Right cardiac atrium (tissue), 5 donors: ENCODE results near the gene SOX15. TPM values are rescaled to one million over a fixed set of nuclear protein-coding genes. Genes with fewer than 3 reads are reported as not detected.

Source experiments
- ATAC-seq, 2 donors: fragments of 200-7000 bp; cut with Tn5 transposase; one replicate each; pipeline versions ENCODE4 v1.8.0 to v1.9.1; 2020; ENCODE audit warnings: moderate library complexity in 2 of 2, mild to moderate bottlenecking in 1 of 2
- DNase-seq, 3 donors: peaks; one replicate each; pipeline ENCODE4 v3.0.0-alpha.2; 2020
- H3K27ac ChIP-seq: one replicate; pipeline ENCODE4 v1.5.1; 2013; ENCODE audit warnings: mild to moderate bottlenecking, low read length, control low read depth, moderate library complexity
- H3K27me3 ChIP-seq: one replicate; pipeline ENCODE4 v1.6.1; 2013; ENCODE audit not compliant: control insufficient read depth, insufficient read depth
- H3K4me1 ChIP-seq: one replicate; pipeline ENCODE4 v1.6.1; 2013; ENCODE audit warnings: low read length; ENCODE audit not compliant: control insufficient read depth, insufficient read depth
- H3K4me3 ChIP-seq: one replicate; pipeline ENCODE4 v1.5.1; 2013; ENCODE audit warnings: low read length, control low read depth
- H3K9me3 ChIP-seq: one replicate; pipeline ENCODE4 v1.6.1; 2013; ENCODE audit warnings: low read length; ENCODE audit not compliant: control insufficient read depth
- WGBS: extraction: QIAGEN DNeasy Blood & Tissue Kit; methylation state at CpG from one replicate; pipeline ENCODE4 v1.1.7; 2013; 5-methylcytosine and 5-hydroxymethylcytosine counted together
- intact Hi-C, 4 donors: fragments of 100-400 bp; cut with DNase I; formaldehyde crosslinking; loops; one replicate each; pipeline versions ENCODE4 v1.11.0 to v1.14.0; 2022 to 2023
- long read RNA-seq, 4 donors: library from polyadenylated mRNA; unstranded; transcript quantifications; one replicate each; pipeline ENCODE4 v2.0.0, GENCODE V29; 2020 to 2021
- polyA plus RNA-seq: library from polyadenylated mRNA; stranded (reverse); fragments of 200-250 nt; gene quantifications from one replicate; pipeline ENCODE4 v1.2.3, GENCODE V29; 2013
- total RNA-seq, 4 donors: library from RNA; stranded (reverse); fragmentation: NEBNext Ultra II Directional; extraction: Animal tissue kit (Norgen Biotek cat#: 25700); gene quantifications; one replicate each; pipeline ENCODE4 v1.2.1, GENCODE V29; 2021
- donor health status: healthy with polysubstance abuse.
- donor health status: DM: no; HTN: yes; CAD: no.
- donor health status: DM: no; HTN: no; CAD: no.
- donor health status: DM: no; HTN: yes; CAD: no; lungs with severe emphysema.
- donor health status: DM: yes; HTN: yes; CAD: no.

The SOX15 gene
- total RNA-seq (1 to 10 TPM; 5.4 to 6.2 (median 5.9) TPM), polyA plus RNA-seq (7.0 TPM)
- long read RNA-seq, donor 1, transcript SOX15-201 (2 exons, 1,396 nt), result major isoform, 13 of 13 reads
- long read RNA-seq, donor 1, partial matches to known transcripts, result 0 of 13 reads
- long read RNA-seq, donor 1, other reads (novel, unspliced or antisense), result 0 of 13 reads
- long read RNA-seq, donor 2, transcript SOX15-201 (2 exons, 1,396 nt), result major isoform, 5 of 17 reads
- long read RNA-seq, donor 2, partial matches to known transcripts, result 0 of 17 reads
- long read RNA-seq, donor 2, other reads (novel, unspliced or antisense), result 12 of 17 reads
- long read RNA-seq, donor 3, partial matches to known transcripts, result 0 of 9 reads
- long read RNA-seq, donor 3, other reads (novel, unspliced or antisense), result 6 of 9 reads
- long read RNA-seq, donor 4, transcript SOX15-201 (2 exons, 1,396 nt), result major isoform, 11 of 15 reads
- long read RNA-seq, donor 4, partial matches to known transcripts, result 0 of 15 reads
- long read RNA-seq, donor 4, other reads (novel, unspliced or antisense), result 4 of 15 reads

DNA sequence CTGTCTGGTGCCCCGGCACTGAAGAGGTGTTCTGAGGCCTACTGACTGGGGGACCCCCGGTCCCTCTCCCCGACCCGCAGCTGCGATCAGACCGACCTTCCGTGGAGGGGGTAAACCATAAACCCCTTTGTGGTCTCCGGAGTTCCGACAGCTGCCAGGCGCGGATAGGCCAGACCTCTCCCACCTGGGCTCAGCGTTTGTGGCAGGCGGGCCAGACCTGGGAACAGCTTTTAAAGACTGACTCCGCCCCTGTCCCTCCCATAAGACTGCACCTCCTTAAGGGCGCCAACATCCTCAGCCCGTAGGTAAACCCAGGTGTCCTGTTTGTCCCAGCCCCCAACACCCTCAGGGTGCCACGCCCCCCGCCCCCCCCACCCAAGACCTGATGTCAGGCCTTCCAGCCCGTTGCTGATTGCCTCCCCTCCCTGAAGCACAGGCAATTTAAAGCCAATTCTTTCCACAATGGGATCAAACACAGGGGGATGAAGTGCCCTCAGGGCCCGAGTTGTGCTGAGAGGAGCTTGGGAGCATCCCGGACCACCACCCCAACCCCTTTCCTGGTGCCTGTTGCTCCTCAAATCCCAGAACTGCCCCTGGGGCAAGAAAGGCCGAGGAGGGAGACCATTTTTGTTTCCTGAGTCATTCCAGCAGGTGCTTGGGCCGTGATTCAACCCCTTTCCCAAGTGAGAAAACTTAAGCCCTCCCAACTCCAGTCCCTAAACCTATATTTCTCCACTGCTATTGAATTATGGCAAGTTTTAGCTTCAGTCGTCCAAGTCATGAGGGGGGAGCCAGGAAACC is at the start of gene SOX15:
Gene SOX15, minus strand, starts transcription at position 204 of the 801 bp plus-strand sequence. CDS start 418 bp downstream, outside the sequence.
- WGBS, result 63% methylated on average over 24 of the region's 24 CpGs
- Histone ChIP-seq H3K27ac (peak within 1 kb of the TSS; percentile 26), H3K27me3 (no peaks in the 10 kb centered on the region), H3K9me3 (no peaks in the 10 kb centered on the region), H3K4me3 (no peak within 1 kb of the TSS), H3K4me1 (no peaks in the 10 kb centered on the region)
- DNase-seq (no peak), ATAC-seq (peak; percentile 1 to 3)
- intact Hi-C loops, result loop anchor here in 2 of 4 donors (10.0 kb wide), 2 partner anchors 95 to 235 kb away; partner anchors contain the start of genes KCTD11 (in 1 of the 2), TMEM95 (in 1 of the 2), TP53 (in 1 of the 2) and WRAP53 (in 1 of the 2)

DNA sequence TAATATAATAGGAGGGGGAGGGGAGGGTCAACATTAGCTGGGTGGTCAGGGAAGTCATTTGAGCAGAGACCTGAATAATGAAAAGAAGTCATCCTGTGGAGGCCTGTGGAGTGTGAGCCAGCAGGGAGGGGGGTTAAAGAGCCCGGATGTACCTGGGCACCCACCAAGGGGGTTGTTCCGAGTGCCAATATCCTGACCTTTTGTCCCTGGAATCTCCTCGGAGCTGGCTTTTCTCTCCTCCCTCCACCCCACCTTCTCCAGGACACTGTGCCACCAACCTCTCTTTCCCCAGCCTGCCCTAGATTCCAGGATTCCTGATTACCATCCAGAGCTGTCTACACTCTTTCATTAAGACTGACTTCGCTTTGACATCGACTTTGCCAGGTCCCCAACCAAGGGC is 46.3 kb upstream of the SOX15 start:
- DNase-seq, result no peak

DNA sequence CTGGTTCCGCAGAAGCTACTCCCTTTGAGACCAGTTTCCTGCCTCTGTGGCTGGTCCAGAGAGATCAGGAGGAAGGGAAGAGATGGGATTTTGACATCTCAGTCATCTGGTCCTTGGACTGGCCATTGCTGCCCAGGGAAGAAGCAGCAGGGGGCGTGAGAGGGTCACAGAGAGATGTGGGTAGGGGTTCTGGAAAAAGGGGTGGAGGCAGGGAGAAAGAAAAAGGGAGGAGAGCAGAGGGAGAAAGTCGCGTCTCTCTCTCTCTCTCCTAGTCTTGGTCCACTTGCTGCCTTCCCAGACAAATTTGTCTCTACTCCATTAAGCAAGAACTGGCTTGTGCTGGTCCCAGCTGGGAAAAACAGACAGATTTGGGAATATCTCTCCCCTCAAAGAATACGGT is 44.5 kb upstream of the SOX15 start:
- Histone ChIP-seq H3K4me1 (peaks cover 2% of the 10 kb centered on the region), H3K27ac (no peak overlapping the region), H3K27me3 (no peaks in the 10 kb centered on the region), H3K4me3 (no peak overlapping the region), H3K9me3 (no peaks in the 10 kb centered on the region)
- ATAC-seq (peak; percentile 28 to 40), DNase-seq (peak in 2 of 3 donors; percentile 76 to 84)
- intact Hi-C loops, result loop anchor here (5.0 to 10.0 kb wide), 2 partner anchors 50 to 53 kb away; partner anchors contain the start of genes TP53 (in 4 of the 4) and WRAP53 (in 4 of the 4)
- 17% methylated on average over 5 of the region's 5 CpGs for WGBS

More for the DNA sequence above, 46.3 kb upstream of the SOX15 start:
- 62% methylated on average over 5 of the region's 5 CpGs for WGBS
- no peak for ATAC-seq
- no peaks in the 10 kb centered on the region for H3K27me3 ChIP-seq
- H3K27ac ChIP-seq, result no peak overlapping the region
- no peak overlapping the region for H3K4me3 ChIP-seq
- peaks cover 2% of the 10 kb centered on the region for H3K4me1 ChIP-seq
- no peaks in the 10 kb centered on the region for H3K9me3 ChIP-seq
- intact Hi-C loops, result loop anchor here in 2 of 4 donors (10.0 kb wide), 1 partner anchor 49 kb away; the partner anchor contains the start of genes TP53 (in 2 of the 2) and WRAP53 (in 2 of the 2)

DNA sequence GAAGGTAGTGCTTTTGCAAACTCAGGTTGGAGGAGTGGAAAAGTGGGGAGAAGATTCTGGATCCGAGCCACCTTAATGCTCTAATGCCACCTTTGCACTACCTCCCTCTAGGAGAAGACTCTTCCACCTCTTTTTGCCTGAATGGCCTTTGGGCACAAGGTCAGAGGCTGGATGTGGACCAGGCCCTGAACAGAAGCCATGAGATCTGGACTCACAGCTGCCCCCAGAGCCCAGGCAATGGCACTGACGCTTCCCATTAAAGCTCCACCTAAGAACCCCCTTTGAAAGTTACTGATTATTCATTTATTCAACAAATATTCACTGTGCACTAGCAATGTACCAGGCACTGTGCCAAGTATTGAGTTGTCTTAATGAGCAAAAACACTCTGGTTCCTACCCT is 43.2 kb upstream of the SOX15 start:
- WGBS, result 88% methylated on average over 2 of the region's 2 CpGs
- H3K27me3 ChIP-seq, result no peaks in the 10 kb centered on the region
- DNase-seq (no peak), ATAC-seq (no peak)
- peaks cover 2% of the 10 kb centered on the region for H3K4me1 ChIP-seq
- no peaks in the 10 kb centered on the region for H3K9me3 ChIP-seq
- intact Hi-C loops, result loop anchor here (5.0 to 10.0 kb wide), 2 partner anchors 52 to 54 kb away; partner anchors contain the start of genes TP53 (in 4 of the 4) and WRAP53 (in 4 of the 4)
- H3K4me3 ChIP-seq, result no peak overlapping the region
- H3K27ac ChIP-seq, result no peak overlapping the region

DNA sequence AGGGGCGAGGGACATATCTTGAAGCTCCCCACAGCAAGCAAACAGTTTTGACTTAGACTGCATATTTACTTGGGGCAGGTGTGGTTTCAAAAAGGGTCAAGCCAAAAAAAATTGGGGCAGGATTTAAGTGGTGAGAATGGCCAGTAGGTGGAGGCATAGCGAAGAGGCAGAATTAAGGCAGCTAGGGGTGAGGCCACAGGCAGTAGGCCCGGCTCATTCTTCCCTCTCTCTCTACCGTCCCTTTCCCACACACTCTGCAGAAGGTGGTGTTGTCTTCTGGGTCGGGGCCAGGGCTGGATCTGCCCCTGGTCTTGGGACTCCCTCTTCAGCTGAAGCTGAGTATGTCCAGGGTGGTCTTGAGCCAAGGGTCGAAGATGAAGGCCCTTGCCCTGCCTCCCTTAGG is 42.6 kb upstream of the SOX15 start:
- Histone ChIP-seq H3K4me1 (peaks cover 2% of the 10 kb centered on the region), H3K27ac (no peak overlapping the region), H3K4me3 (no peak overlapping the region), H3K27me3 (no peaks in the 10 kb centered on the region), H3K9me3 (no peaks in the 10 kb centered on the region)
- ATAC-seq, result no peak
- DNase-seq, result peak in 1 of 3 donors; percentile 60
- intact Hi-C loops, result loop anchor here (5.0 to 10.0 kb wide), 2 partner anchors 52 to 55 kb away; partner anchors contain the start of genes TP53 (in 4 of the 4) and WRAP53 (in 4 of the 4)
- 53% methylated on average over 6 of the region's 6 CpGs for WGBS

DNA sequence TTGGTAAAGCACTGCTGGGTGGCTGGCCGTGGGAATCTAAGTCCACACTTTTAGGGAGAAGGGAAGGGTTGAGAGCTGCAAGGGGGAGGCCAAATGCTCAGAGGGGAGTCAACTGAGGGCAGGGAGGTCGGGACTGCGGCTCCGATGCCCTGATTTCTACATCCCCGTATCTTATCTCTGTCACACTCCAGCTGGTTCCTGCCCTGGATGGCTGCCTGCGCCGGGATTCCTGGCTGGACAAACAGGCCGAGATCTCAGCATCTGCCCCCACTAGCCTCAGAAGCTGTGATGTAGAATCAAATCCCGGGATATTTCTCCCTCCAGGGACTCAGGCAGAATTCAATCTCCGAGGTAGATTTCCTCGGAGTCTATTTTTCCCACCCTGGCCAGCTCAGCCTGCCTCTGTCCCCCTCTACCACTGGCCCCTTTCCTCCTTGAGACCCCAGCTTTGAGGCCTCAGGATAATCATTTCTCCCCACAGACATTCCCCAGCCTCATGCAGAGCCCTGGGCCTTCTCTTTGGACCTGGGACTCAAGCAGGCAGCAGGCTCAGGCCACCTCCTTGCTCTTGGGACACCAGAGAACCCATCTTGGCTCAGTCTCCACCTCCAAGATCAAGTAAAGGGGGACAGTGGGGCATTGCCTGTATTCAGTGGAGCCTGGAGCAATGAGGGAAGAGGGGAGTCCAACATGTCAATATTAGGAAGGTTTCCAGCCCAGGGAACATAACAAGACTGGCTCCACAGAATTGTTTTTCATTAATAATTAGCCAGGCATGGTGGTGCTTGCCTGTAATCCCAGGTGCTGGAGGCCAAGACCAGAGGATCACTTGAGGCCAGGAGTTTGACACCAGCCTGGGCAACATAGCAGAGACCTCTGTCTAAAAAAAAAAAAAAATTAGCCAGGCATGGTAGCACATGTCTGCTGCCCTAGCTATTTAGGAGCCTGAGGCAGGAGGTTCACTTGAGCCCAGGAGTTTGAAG is 41.8 kb upstream of the SOX15 start:
- intact Hi-C loops, result loop anchor here (5.0 to 10.0 kb wide), 2 partner anchors 53 to 56 kb away; partner anchors contain the start of genes TP53 (in 4 of the 4) and WRAP53 (in 4 of the 4)
- 23% methylated on average over 11 of the region's 11 CpGs for WGBS
- H3K27ac ChIP-seq, result no peak overlapping the region
- no peaks in the 10 kb centered on the region for H3K27me3 ChIP-seq
- H3K9me3 ChIP-seq, result no peaks in the 10 kb centered on the region
- H3K4me3 ChIP-seq, result no peak overlapping the region
- DNase-seq (peak in 2 of 3 donors; percentile 73 to 74), ATAC-seq (no peak)
- H3K4me1 ChIP-seq, result peaks cover 5% of the 10 kb centered on the region

DNA sequence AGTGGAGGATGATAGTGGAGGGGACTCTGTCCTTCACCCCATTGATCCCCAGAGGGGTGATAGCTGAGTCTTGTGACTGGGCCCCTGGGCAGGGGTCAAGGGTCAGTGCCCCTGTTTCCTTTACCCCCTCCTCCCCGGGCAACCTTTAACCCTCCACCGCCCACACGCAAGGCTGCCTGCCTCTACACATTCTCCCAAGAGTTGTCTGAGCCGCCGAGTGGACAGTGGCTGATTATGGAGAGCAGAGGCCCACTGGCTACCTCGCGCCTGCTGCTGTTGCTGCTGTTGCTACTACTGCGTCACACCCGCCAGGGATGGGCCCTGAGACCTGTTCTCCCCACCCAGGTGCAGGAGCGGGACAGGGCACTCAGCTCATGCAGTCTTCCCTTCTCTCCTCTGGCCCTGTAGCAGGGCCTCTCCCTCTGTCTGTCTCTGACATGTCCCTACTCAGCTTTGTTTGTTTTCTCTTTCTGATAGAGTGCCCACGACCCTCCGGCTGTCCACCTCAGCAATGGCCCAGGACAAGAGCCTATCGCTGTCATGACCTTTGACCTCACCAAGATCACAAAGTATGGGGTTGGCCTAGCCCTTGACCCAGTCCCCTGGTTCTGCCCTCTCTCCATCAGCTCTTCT is 40.2 kb upstream of the SOX15 start, which contains the start of gene SHBG:
Gene SHBG, plus strand, starts transcription at position 197 of the 633 bp plus-strand sequence. Its CDS starts 38 bp downstream, at position 235.
- H3K4me1 ChIP-seq, result peaks cover 7% of the 10 kb centered on the region
- no peaks in the 10 kb centered on the region for H3K9me3 ChIP-seq
- no peak within 1 kb of the TSS for H3K27ac ChIP-seq
- 72% methylated on average over 13 of the region's 13 CpGs for WGBS
- no peak for DNase-seq
- H3K27me3 ChIP-seq, result no peaks in the 10 kb centered on the region
- no peak for ATAC-seq
- H3K4me3 ChIP-seq, result no peak within 1 kb of the TSS
- intact Hi-C loops, result loop anchor here (5.0 to 10.0 kb wide), 2 partner anchors 55 to 57 kb away; partner anchors contain the start of genes TP53 (in 4 of the 4) and WRAP53 (in 4 of the 4)

DNA sequence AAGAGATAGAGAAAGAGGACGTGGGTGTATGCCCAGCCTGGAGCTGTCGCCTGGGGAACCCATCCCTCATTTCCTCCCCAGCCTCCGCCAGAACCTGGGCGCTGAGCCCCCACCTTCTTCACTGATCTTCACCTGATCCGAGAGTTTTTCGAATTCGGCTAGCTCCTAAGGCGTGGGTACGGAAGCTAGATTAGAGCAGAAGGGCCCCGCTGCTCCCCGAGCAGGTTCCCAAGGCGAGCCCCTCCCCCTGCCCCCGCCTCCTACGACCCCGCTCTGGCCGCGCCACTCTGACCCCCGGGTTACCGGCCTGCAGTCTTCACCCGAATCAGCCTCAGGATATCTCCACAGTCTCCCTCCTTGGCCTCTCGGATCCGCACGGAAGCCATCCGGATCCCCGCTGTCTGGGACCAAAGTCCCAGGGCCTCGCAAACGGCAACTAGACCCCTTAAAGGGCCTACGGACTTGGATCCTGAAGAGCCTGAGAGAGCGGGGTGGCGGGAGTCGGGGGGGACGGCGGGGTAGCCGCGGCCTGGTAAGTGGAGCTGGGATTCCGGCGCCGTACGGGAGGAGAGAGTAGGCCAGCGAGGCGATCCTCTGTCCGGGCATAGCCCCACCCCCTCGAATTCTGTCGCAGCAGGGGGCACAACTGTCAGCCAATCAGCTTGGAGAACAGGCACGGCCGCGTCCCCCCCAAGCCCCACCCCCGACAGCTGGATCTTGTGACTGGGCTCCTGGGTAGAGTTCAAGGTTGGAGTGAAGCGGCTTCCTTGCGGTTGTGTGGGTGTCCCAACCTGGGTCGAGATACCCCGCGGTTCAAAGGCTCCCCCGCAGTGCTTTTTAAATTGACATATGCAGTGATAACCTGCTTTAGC is 37.6 kb upstream of the SOX15 start, which contains the start of gene SAT2:
Gene SAT2, minus strand, starts transcription at position 572 of the 872 bp plus-strand sequence. Its CDS starts 186 bp downstream, at position 386.
- ATAC-seq (peak; percentile 98 to 99), DNase-seq (peak; percentile 96 to 98 (median 97))
- WGBS, result under 1% methylated on average over 54 of the region's 54 CpGs
- H3K9me3 ChIP-seq, result no peaks in the 10 kb centered on the region
- H3K27ac ChIP-seq, result peak within 1 kb of the TSS; percentile 95
- intact Hi-C loops, result no loop called here
- H3K4me3 ChIP-seq, result peak within 1 kb of the TSS; percentile 96
- no peaks in the 10 kb centered on the region for H3K27me3 ChIP-seq
- H3K4me1 ChIP-seq, result peaks cover 7% of the 10 kb centered on the region
